ENCODE results near the gene EXOC4. TPM values are rescaled to one million over a fixed set of nuclear protein-coding genes. Genes with fewer than 3 reads are reported as not detected.

The EXOC4 gene
- total RNA-seq, 4 donors from 2014 or later: 60.0 to 187 (median 80.1) TPM

GRCh38 chr7:133428876-133429275 is 176.0 kb downstream of the EXOC4 start:
- Histone ChIP-seq H3K4me1 (peaks cover 18% of the 10 kb centered on the region), H3K4me3 (no peak overlapping the region), H3K36me3 (no peaks in the 10 kb centered on the region), H3K27ac (no peak overlapping the region), H3K27me3 (no peaks in the 10 kb centered on the region), H3K9me3 (no peaks in the 10 kb centered on the region)
- TF ChIP-seq EP300 (IDR thresholded peaks at IDR 0.05) (no peak), POLR2AphosphoS5 (IDR thresholded peaks at IDR 0.05) (no peak)
- WGBS: 79% methylated on average over 3 of the region's 3 CpGs
- no peak for DNase-seq (ENCODE audit: low spot score in 2 of 2)

GRCh38 chr7:133429371-133429770 is 176.5 kb downstream of the EXOC4 start:
- WGBS: 91% methylated on average over 3 of the region's 3 CpGs
- no peak for DNase-seq (ENCODE audit: low spot score in 2 of 2)
- H3K4me1 ChIP-seq: peaks cover 23% of the 10 kb centered on the region
- H3K9me3 ChIP-seq: no peaks in the 10 kb centered on the region
- no peaks in the 10 kb centered on the region for H3K27me3 ChIP-seq
- H3K36me3 ChIP-seq: no peaks in the 10 kb centered on the region
- no peak overlapping the region for H3K27ac ChIP-seq
- H3K4me3 ChIP-seq: no peak overlapping the region
- no peak for TF ChIP-seq EP300 (IDR thresholded peaks at IDR 0.05)
- TF ChIP-seq CTCF (IDR thresholded peaks at IDR 0.05): no peak
- TF ChIP-seq POLR2AphosphoS5 (IDR thresholded peaks at IDR 0.05): no peak

- H3K36me3 ChIP-seq: no peaks in the 10 kb centered on the region
- TF ChIP-seq EP300 (IDR thresholded peaks at IDR 0.05) (no peak), CTCF (IDR thresholded peaks at IDR 0.05) (no peak), POLR2AphosphoS5 (IDR thresholded peaks at IDR 0.05) (no peak), POLR2A (IDR thresholded peaks at IDR 0.05) (no peak)
- peaks cover 34% of the 10 kb centered on the region for H3K4me1 ChIP-seq
- H3K9me3 ChIP-seq: no peaks in the 10 kb centered on the region
- no peak overlapping the region for H3K4me3 ChIP-seq
- 74% methylated on average over 1 of the region's 1 CpG for WGBS
- peak overlapping the region; percentile 64 for H3K27ac ChIP-seq
- no peak for DNase-seq (ENCODE audit: low spot score in 2 of 2)
- H3K27me3 ChIP-seq: no peaks in the 10 kb centered on the region
These were observed 178.4 kb downstream of the EXOC4 start for GRCh38 chr7:133431134-133431724.

GRCh38 chr7:133433165-133433812 is 180.4 kb downstream of the EXOC4 start:
- TF ChIP-seq POLR2AphosphoS5 (IDR thresholded peaks at IDR 0.05) (no peak), POLR2A (IDR thresholded peaks at IDR 0.05) (no peak), CTCF (IDR thresholded peaks at IDR 0.05) (no peak), EP300 (IDR thresholded peaks at IDR 0.05) (no peak)
- DNase-seq (ENCODE audit: low spot score in 2 of 2): no peak
- H3K36me3 ChIP-seq: no peaks in the 10 kb centered on the region
- 86% methylated on average over 4 of the region's 4 CpGs for WGBS
- no peaks in the 10 kb centered on the region for H3K27me3 ChIP-seq
- H3K4me3 ChIP-seq: no peak overlapping the region
- H3K4me1 ChIP-seq: peaks cover 37% of the 10 kb centered on the region
- H3K27ac ChIP-seq: no peak overlapping the region
- H3K9me3 ChIP-seq: no peaks in the 10 kb centered on the region

DNA sequence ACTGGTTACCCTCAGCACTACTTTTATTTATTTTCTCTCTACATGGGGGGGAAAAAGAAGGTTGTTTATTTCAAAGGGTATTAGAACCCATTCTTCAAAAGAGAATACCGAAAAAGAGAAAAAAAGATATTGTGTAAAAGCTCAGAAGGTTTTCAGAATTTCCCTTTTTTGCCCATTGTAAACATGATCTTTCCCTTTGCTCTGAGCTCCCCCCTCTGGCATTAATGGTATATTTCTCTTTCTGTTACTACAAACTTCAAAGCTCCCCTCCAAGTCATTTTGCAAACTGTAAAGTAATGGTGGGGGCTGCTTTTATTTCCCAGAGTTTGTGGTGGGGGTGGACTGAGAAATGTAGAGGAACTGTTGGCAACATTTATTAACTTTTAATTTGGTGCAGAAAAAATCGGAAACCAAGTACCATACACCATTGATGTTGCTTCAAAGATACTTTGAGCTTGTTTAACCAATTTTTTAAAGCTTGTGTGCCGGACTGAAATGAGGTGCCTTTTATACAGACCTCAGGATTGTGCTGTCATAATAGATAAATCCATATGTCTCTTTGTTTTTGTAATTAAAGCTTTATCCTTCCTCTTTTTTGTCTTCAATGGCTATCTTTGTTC is 181.5 kb downstream of the EXOC4 start:
- Histone ChIP-seq H3K4me3 (no peak overlapping the region), H3K4me1 (peaks cover 37% of the 10 kb centered on the region), H3K27ac (no peak overlapping the region), H3K36me3 (no peaks in the 10 kb centered on the region), H3K9me3 (no peaks in the 10 kb centered on the region), H3K27me3 (no peaks in the 10 kb centered on the region)
- DNase-seq (ENCODE audit: low spot score in 2 of 2): no peak
- WGBS: 48% methylated on average over 3 of the region's 3 CpGs
- no peak for TF ChIP-seq EP300 (IDR thresholded peaks at IDR 0.05)
- TF ChIP-seq CTCF (IDR thresholded peaks at IDR 0.05): peak in 1 of 2 donors; percentile 14
- no peak for TF ChIP-seq POLR2A (IDR thresholded peaks at IDR 0.05)
- no peak for TF ChIP-seq POLR2AphosphoS5 (IDR thresholded peaks at IDR 0.05)
